Hypothalamus (tissue), 51 donors: Measurements from ENCODE around the gene GABARAPL2.
"Not testable (repeated sequence)": the region's sequence is repeated elsewhere in the genome, so short reads cannot be mapped to it uniquely, and the experiment has no call there.

Source experiments
- DNase-seq, 51 donors: peaks; one replicate each; lab custom pipeline; 2025; lab: John Stamatoyannopoulos, UW

GABARAPL2 gene

DNA sequence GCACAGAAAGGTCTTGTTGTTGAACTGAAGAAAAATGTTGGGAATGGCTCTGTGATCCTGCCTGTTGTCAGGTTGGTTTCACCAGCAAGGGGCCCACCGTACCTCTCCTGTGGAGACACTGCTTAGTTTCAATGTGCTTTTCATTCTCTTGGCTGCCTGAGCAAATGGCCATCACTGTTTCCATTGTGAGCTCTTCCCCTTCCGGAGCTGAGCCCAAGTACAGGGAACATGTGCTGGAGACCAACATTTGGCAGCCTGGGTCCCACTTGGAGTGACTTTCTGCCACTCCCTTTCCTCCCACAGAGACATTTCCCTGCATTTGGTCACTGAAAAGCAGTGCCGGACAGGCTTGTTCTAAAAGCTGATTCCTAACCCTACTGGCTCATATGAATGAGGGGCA lies 23.1 kb downstream of the GABARAPL2 start:
- DNase-seq: peak in 14 of 51 donors; percentile 3 to 37 (median 20)

DNA sequence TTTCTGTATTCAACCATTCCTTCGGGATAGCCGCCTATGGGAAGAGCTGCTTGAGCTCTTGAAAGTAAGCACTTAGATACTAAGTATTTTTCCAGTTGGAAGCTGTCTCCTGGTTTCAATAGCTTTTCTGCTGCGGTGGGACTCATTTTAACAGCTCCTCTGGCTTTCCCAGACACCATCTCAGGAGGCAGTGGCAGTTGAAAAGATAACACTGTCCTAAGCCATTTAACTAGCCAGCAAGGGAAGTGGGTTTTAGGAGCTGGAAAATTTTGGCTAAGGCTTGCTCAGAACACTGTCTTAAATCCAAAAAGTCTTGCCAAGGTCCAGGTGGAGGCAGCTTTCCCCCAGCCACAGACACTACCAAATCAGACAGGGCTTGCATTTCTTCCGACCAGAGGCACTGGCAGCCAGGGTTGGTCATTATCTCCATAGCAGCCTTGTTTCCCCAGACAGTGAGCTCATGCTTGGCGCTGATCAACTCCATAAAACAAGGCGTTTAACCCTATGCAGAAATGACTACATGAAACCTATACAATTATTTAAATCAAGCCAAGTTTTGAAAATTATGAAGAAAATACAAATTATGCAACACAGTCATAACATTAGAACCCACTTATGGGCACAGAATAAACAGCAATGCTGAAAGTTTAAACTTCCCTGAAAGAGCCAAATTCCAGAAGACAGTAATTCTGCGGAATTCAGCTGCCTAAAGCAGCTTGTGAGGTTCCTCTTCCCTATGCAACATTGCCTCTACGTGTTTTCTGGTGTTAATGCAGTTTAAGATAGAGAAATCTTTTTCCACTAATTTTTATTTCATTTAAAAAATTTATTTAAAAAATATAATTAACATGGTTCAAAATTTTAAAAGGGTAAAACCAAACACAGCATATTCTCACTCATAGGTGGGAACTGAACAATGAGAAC lies 25.0 kb downstream of the GABARAPL2 start:
- DNase-seq: peak in 26 of 51 donors; percentile 3 to 59 (median 26)

DNA sequence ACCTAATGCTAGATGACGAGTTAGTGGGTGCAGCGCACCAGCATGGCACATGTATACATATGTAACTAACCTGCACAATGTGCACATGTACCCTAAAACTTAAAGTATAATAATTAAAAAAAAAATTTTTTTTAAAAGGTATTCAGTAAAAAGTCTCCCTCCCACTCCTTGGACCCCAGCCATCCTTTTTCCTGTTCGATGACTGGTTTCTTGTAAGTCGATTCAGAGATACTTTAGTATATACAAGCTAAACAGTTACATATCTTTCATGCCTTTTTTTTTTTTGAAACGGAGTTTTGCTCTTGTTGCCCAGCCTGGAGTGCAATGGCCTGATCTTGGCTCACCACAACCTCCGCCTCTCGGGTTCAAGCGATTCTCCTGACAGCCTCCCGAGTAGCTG lies 25.7 kb downstream of the GABARAPL2 start:
- DNase-seq: not testable (repeated sequence)

DNA sequence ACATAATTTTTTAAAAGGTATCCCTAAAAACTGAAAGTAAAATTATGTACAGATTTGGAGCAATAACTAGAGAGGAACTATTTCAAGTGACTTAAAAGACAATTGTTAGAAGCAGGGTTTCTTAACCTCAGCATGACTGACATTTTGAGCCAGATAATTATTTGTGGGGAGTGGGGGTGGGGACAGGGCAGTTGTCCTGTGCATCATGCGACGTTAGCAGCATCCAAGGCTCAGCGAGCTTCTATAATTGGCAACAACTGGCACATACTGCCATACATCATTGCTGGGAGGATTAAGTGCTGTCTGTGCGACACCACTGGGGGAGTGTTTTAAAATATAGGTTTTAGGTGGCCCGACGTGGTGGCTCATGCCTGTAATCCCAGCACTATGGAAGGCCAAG lies 27.1 kb downstream of the GABARAPL2 start:
- no peak for DNase-seq

DNA sequence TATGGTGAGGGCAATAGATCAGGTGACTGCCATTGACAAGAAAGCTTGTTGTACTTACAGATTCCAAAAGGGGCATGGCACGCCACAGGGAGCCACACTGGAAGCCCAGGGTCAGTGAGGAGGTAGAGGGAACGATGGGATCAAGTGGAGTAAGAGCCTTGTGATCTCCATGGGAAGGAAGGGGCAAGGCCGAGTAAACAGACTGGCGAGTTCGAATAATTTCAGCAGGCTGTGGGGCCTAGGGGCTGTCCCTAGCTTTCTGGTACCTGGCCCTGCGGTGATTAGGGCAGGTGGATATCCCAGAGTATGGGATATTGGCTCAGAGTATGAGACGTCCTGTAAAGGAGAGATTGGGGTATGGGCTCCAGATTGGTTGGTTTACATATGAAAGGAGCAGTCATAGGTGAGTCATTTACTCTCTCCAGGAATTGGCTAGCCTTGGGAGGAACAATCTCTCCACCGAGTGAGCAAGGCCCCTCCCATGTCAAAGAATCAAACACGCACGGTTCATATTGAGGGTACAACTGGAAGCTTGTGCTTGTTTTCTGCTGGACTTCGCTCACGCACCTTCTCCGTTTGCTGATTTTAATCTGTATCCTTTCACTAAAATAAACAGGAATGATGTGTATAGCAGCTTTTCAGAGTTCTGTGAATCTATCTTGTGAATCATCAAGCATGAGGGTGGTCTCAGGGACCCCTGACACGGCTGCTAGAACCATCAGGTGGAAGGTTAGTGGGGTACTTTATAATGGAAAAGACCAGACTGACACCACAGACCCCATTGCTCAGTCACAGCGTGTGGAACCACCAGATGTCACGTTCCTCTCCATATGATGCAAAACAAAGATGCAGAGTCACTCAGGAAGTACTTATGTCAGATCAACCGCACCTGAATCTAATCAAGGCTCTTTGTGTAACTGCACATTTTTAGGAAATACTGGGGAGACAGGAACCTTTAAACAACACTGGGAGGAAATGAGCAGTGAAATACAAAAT lies 27.9 kb downstream of the GABARAPL2 start:
- DNase-seq: no peak

DNA sequence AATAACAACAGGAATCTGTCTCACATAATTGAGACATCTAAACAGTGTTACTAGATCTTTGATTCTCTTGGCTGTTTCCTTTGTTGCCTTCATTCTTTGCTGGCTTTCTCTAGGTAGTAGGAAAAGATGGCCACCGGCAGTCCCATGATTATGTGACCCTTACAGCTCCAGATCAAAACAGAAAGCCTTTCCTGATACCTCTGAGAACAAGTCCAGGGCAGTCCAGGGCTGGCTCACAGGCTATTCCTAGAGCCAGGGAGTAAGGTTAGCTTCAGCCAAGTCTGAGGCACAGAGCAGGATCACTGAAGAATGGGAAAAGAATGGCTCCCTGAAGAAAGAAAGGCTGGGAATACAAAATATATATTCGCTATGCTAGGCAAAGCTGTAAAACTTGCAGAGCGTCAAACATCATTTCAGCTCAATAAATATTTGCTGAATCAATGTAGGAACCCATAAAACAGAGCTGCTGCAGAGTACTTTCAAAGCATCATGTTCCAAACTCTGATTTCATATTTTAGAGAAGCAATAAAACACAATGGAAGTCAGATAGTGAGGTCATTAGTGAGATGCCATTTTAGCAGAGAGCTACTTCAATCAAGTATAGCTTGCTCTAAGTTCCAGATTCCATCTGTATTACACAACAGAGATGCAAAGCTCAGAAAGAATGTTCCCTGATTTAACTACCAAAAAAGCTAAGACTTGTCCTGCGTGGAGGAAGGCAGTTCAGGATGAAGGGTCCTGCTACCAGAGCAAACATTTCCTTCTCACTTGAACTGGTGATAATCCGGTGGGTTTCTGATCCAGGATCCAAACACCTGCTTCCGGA lies 33.5 kb downstream of the GABARAPL2 start:
- DNase-seq: peak in 1 of 51 donors; percentile 1

DNA sequence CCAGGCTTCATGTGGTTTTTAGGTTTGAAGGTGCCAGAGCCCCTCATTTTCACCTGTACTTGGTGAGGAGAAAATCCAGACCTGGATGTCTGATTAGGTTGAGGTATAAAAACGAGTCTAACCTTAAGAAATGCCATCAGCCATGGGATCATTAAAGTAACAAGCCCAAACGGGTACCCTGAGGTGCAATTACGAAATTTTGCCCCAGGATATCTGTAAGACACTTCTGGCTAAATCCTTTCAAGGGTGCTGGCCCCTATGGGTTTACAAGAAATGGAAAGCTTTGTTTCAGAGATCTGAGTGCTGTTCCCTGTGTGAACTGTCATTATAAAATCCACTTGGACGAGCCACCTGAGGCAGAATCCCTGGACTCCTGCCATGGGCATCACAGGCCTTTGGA lies 37.1 kb downstream of the GABARAPL2 start:
- DNase-seq: no peak

DNA sequence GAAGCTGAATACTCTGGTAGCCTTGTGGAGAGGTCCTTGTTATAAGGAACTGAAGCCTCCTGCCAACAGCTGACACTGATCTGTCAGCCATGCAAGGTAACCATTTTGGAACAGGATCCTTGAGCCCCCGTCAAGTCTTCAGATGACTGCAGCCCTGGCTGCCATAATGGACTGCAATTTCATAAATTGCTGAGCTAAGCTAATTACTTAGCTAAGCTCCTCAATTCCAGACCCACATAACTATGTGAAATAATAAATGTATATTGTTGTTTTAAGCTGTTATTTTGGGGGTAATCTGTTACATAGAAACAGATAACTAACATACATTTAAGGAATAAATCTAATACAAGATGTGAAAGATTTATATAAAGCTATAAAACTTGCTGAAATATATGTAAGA lies 40.3 kb downstream of the GABARAPL2 start:
- no peak for DNase-seq

DNA sequence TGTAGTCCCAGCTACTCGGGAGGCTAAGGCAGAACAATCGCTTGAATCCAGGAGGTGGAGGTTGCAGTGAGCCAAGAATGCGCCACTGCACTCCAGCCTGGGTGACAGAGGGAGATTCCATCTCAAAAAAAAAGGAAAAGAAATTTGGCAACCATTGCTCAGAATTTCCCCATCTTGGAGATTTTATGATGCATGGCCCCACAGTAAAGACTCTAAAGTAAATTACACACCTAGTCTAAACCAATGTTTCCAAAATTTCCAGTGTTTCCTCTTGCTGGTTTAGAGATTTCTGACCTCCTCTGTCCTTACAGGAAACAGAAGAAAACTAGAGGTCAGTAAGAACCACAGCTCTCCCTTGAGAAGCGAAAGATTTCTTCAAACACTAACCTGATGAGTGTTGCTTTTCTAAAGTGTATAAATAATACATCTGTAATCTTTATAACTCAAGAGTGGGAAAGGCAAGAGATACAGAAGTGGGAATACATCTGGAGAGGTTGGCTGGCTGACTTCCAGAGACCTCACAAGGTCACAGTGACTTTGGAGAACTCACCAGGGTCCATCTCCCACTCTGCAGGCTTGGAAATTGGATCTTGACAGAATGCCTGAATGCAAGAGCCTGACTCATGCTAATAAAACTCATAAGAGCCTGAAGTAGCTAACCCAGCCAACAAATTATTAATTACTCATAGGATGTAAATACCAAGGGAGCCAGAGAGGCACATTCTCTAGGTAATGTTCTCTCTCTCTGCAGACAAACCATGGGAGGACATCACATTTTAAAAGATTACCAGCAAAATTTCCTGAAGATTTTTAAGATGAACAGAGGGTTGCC lies 48.1 kb downstream of the GABARAPL2 start:
- no peak for DNase-seq

DNA sequence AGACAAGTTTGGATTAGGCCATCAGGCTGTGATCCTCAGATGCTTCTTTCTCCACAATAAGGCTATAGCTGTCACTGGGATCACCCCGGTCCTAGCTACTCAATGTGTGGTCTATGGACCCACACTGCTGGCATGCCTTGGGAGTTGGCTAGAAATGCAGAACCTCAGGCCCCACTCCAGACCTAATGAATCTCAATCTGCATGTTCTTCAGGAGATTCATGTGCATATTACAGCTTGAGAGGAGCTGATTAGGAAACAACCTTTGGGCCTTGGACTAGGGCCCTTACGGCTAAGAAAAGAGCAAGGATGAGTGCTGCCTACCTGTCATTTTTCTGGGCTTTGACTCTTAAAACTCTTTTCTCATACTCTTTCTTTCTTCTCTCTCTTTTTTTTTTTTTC lies 49.4 kb downstream of the GABARAPL2 start:
- DNase-seq: no peak

DNA sequence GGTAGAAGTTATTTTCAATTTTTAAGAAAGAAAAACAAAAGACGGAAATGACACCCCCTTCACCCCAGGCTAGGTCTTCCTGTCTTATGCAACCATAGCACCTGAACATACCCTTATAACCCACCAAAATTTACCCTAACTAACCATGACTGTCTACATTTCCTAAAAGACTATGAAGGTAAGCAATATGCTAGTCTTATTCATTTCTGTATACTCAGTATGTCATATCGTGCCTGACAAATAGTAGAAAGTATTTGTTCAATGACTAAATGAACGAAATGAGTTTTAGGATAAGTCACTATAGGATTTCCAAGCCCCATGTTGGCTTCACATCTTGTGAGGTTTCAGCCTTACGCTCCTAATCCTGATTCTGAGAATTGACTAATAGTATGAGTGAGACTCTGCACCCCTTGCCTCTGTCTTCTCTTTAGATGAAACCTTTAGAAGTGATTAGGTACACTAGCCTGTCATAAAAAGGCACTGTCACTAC lies 50.4 kb downstream of the GABARAPL2 start:
- no peak for DNase-seq

DNA sequence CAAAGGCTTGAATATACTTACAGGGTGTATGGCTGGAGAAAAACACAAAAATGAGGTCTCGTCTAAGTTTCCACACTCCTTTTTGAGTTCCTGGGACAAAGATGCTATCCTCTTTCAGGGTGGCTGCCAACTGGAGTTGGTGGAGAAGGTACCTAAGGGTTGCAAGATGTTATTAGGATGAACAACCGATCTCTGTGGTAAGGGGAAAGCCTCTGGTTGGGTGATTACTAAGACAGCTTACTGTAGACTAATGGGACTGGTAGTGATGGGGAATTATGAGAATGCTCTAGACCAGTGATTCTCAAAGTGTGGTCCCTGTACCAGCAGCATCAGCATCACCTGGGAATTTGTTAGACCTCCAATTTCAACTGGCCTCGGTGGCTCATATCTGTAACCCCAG lies 50.9 kb downstream of the GABARAPL2 start:
- DNase-seq: no peak

DNA sequence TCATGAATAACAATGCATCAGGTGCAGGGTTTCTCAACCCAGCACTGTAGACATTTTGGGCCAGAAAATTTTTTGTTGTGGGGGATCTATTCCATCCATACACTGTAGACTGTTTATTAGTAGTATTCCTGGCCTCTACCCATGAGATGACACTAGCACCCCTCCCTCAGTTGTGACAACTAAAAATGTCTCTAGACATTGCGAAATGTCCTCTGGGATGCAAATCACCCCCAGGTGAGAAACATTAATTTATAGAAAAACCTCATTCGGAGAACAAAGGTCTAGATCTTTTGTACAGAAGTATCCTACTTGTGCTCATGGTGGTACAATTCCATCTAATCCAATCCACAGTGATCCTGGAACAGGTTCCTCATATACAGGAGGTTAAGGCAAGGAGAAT lies 52.6 kb downstream of the GABARAPL2 start:
- DNase-seq: no peak

DNA sequence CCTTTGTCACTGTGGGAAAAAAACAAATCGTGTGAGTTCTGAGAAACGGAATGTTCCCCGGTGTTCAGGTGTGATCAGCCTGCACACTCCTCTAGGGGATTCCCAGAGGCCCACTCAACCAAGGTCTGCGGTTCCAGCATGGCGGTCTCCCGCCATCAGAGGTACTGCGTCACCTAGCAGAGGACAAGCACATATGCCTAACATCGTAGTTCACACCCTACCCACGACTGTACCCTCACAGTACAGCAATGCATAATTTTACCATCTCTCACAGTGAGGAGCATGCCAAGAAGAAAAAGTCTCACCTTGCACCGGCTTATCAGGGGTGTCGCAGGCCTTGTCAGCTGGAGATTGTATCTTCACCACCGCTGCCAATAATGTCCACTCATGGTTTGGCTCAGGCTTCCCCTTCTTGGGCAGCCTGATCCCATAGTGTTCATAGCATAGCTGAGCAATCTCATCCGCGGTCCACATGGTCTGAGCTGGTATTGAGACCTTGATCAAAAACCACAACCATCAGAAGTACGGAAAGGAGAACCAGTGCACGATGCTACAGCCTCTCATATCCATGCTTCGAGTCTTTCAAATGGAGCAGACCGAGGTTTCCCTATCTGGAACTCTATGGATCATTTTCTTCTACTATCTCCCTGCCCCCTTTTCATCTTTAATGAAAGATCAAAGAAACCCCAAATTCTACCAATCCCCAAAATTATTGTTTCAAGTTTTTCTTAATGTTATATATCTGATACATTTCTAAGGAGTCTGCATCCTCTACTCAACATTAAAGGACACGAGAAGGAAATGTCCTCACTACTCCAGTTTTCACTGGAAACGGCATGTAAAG lies 54.4 kb downstream of the GABARAPL2 start:
- no peak for DNase-seq

DNA sequence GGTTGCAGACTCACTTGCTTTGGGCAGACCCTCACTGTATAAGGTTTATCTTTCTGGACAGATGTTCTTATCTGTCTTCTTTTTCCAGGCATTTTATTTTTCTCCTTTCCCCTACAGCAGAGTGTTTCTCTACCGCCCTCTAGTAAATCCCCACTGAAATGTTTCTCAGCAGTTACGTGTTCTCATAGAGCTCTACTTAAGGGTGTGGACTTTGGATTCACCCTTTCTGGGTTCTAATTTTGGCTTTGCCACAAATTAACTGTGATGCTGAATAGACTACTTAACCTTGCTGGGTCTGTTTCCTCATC lies 54.9 kb downstream of the GABARAPL2 start:
- DNase-seq: peak in 1 of 51 donors; percentile 18

DNA sequence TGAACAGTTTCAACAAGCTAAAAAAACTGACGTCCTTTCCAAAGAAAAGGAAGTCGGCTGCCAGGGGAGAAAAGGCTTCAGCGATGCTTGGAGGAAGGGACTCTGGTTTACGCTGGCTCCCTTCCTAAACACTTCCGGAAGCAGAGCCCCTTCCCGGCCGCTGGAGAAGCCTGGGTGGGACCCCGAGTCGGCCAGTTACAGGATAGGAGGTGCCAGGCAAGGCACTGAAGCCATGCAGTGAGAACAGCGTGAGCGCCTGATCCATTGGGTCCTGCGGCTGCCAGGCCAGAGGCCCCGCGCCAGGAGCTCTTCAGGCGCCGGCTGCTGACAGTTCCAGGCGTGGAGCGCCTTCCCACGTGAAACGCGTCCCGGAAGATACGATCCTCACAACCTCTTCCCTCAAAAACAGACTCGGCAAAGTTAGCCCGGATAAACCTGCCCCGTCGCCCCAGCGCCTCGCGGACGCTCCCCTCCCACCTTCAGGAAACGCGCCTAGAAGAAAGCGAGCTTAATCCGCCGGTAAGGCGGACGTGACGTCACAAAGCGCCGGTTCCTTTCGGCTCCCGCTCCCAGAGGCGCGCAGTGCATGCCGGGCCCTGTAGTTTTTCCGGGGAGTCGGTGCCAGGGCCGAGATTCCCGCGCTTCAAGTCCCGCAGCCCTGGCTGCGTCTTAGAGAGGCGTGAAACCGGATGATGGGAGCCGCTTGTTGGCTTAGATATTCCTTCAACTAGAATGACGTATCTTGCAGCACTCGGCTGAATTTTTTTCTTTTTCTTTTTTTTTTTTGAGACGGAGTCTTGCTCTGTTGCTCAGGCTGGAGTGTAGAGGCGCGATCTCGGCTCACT lies 56.8 kb downstream of the GABARAPL2 start, which contains the start of gene ADAT1:
Gene ADAT1 (minus strand): TSS at position 521 of the 845 bp plus-strand sequence. CDS start 2,482 bp downstream, outside the sequence.
- peak; percentile 80 to 99 (median 93) for DNase-seq

DNA sequence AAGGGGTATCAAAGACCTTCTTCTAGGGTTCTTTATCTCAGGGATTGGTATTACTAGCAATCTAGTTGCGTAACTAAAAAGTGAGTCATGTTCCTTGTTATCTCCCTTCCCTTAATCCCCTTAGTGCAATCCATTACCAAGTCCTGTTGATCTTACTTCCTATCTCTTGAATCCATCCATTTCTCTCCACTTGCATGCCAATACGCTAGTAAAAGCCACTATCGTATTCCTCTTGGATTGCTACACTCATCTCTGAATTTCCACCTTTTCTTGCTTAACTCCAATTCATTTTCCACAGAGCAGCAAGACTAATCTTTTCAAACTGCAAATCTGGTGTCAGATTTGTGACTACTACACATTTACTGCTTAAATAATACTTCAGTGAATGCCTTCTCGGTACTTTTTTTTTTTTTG lies 58.7 kb downstream of the GABARAPL2 start:
- no peak for DNase-seq
